NOMO-1 treated with DMSO at 0.1 percent for 48 hours (cell line): ENCODE measurements around the gene PPP1R10.

Source experiments
- DNase-seq: peaks from one replicate; lab custom pipeline; 2025; ENCODE audit not compliant: unreplicated experiment; lab: John Stamatoyannopoulos, UW

The PPP1R10 gene

GRCh38 chr6:30599625-30600324 is 17.3 kb downstream of the PPP1R10 start:
- DNase-seq = no peak

GRCh38 chr6:30598912-30599624 is 18.0 kb downstream of the PPP1R10 start:
- DNase-seq = no peak

- peak; percentile 41 for DNase-seq
These were observed 19.5 kb downstream of the PPP1R10 start for GRCh38 chr6:30597315-30598144.

GRCh38 chr6:30592287-30592686 is 24.8 kb downstream of the PPP1R10 start:
- no peak for DNase-seq

- DNase-seq = no peak
These were observed 26.0 kb downstream of the PPP1R10 start for GRCh38 chr6:30591008-30591407.

- no peak for DNase-seq
These were observed 26.5 kb downstream of the PPP1R10 start for GRCh38 chr6:30590509-30590908.

GRCh38 chr6:30589754-30590358 is 27.2 kb downstream of the PPP1R10 start:
- no peak for DNase-seq

- no peak for DNase-seq
These were observed 33.1 kb downstream of the PPP1R10 start for GRCh38 chr6:30583921-30584320.

- DNase-seq = no peak
These were observed 39.0 kb downstream of the PPP1R10 start for GRCh38 chr6:30578051-30578450.

- DNase-seq = no peak
These were observed 43.9 kb downstream of the PPP1R10 start for GRCh38 chr6:30573113-30573512.

- DNase-seq = no peak
These were observed 44.9 kb downstream of the PPP1R10 start for GRCh38 chr6:30572148-30572547.

GRCh38 chr6:30571762-30572082 is 45.3 kb downstream of the PPP1R10 start:
- no peak for DNase-seq

GRCh38 chr6:30571075-30571761 is 45.8 kb downstream of the PPP1R10 start, which contains the start of gene ABCF1:
ABCF1 (plus strand) TSS chr6:30571442; CDS start chr6:30571488, 46 bp downstream.
- peak; percentile 94 for DNase-seq

GRCh38 chr6:30570740-30571074 is 46.3 kb downstream of the PPP1R10 start:
- peak; percentile 48 for DNase-seq

GRCh38 chr6:30570263-30570662 is 46.8 kb downstream of the PPP1R10 start:
- DNase-seq = no peak

- no peak for DNase-seq
These were observed 48.8 kb downstream of the PPP1R10 start for GRCh38 chr6:30568245-30568644.

- DNase-seq = no peak
These were observed 51.3 kb downstream of the PPP1R10 start for GRCh38 chr6:30565772-30566171.

GRCh38 chr6:30564114-30564513 is 52.9 kb downstream of the PPP1R10 start:
- DNase-seq = no peak

- DNase-seq = no peak
These were observed 54.3 kb downstream of the PPP1R10 start for GRCh38 chr6:30562470-30563425.

- DNase-seq = no peak
These were observed 56.1 kb downstream of the PPP1R10 start for GRCh38 chr6:30560930-30561329.
